ENCODE measurements around the gene MDFI.
"Not testable (repeated sequence)": the region's sequence is repeated elsewhere in the genome, so short reads cannot be mapped to it uniquely, and the experiment has no call there.

The MDFI gene

DNA sequence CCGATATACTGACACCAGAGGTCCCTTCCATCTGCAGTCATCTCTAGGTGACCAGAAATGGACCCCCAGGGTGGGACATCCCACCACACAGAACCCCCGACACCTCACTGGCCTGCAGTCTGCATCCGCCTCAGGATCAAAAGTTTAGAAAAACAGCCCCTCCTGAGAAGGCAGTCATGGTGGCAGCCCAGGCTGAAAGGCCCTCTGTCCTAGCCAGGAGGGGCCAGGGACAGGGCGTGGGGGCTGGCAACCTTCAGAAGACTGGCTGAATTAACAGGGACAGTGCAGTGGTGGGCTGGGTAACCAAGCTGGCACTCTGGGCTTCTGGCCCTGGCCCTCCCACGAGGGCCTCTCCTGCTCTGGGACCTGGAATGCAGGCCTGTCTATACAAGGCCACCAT is 34.3 kb upstream of the MDFI start:
- peak; percentile 53 for DNase-seq

DNA sequence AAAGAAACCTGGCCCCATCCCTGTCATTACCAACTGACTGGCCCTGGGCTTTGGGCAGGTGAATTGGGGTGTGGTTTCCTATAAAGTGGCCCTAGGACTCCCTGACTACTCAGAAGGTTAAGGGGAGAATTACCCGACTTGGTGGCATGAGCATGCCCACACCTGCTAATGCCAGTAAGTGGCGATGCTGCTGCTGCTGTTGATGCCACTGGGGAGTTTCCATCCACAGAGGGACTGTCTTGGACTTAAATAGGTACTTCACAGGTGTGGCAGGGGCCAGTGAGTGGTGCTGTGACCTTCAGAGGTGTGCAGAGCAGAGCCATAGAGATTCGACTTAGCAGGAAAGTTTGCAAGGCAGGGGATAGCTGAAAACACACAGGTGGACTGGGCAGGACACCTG is 32.6 kb upstream of the MDFI start:
- peak; percentile 48 for DNase-seq

- no peak for DNase-seq
Measured at GRCh38 chr6:41607036-41607435, 31.2 kb upstream of the MDFI start.

DNA sequence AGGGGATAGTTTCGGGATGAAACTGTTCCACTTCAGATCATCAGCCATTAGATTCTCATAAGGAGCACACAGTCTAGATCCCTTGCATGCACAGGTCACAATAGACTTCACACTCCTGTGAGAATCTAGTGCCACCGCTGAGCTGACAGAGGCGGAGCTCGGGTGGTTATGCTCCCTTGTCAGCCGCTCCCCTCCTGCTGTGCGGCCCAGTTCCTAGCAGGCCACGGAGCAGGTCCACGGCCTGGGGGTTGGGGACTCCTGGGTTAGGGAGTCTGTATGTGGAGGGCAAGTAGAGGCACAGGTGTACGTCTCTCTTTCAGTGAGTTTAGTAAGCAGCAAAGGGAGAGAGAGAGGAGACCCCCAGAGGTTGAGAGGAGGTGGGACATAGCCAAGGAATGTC is 30.5 kb upstream of the MDFI start:
- DNase-seq: peak; percentile 38

GRCh38 chr6:41608443-41609151 is 29.7 kb upstream of the MDFI start:
- DNase-seq: peak; percentile 41

- no peak for DNase-seq
Measured at GRCh38 chr6:41614715-41615114, 23.6 kb upstream of the MDFI start.

DNA sequence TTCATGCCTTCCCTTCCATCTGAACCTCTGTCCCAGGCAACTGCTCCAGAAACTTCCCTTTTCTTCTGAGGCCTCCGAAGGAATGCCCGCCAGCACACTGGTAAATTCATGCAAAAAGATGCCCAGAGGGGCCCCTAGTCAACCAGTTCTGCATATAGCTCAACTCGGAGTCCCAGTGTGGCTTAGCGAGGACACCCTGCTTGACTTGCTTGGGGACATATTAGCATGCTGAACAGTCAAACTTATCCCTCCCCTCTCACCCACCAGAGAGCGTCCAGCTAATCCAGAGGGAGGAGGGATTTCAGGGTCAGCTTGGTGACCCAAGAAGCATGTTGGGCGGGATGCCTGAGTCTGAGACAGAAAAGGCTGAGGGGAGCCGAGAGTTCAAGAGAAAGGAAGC is 23.0 kb upstream of the MDFI start:
- DNase-seq: no peak

DNA sequence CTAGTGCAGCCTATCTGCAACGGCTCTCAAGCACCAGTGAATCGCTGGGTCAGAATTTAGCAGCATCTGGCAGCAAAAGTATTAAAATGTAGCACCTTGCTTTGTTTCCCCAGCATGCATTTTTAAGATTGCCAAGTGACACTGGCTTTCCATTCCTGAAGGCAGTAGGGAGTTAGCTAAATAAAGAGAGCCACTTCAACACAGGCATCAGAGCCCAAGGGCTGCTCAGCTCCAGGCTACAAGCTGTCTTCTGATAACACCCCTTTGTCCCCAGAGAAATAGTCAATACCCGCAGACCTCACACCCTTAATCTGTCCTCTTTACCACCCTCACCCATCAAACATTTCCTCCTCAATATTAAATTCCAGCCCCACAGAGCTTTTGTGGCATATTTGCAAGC is 19.7 kb upstream of the MDFI start:
- no peak for DNase-seq

GRCh38 chr6:41619193-41619592 is 19.1 kb upstream of the MDFI start:
- not testable (repeated sequence) for DNase-seq

DNA sequence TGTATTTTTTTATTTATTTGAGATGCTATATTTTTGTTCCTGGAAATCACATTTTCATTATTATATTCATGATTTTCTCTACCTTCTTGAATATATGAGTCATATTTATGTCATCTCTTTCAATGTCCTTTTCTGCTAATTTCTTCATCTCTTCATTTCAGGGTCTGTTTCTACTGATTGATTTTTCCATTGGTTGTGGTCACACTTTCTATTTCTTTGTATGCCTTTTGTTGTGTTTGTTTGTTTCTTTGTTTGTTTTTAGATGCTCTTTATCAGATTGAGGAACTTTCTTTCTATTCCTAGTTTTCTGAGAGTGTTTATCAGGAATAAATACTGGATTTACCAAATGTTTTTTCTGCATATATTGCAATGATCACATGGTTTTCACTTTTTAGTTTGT is 16.9 kb upstream of the MDFI start:
- DNase-seq: no peak

- no peak for DNase-seq
Measured at GRCh38 chr6:41621802-41622201, 16.5 kb upstream of the MDFI start.

DNA sequence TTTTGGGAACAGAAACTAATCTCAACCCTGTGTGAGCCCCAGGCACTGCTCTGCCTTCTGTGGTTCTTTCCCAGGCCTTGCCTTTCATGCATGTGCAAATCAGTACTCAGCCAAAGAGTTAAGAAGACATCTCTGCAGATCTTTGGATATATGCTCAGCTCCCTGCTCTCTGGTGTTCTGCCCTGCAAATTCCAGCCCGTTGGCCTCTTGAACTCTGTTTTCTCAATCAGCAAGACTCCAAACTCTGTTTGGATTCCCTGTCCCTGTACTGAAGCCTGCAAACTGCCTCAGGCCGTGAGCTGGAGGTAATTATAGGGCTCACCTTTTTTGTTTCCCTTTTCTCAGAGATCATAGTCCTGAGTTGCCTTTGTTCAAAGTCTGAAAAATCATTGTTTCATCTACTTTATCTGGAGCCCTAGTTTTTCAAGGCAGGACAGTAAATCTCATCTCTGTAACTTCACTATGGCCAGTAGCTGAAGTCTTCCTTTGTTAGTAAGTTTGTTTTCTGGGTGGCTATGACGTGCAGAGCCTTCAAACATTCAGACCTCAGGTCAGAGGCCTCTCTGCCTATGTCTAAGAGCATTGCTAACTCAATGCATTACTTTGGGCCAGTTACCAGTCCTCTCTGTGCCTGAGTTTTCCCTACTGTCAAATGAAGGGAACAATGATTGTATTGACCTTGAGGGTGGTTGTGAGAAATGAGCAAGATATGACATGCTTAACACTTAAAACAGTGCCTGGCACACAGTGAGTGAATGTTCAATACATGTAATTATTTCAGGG is 15.9 kb upstream of the MDFI start:
- DNase-seq: no peak

- no peak for DNase-seq
Measured at GRCh38 chr6:41623330-41623729, 14.9 kb upstream of the MDFI start.

GRCh38 chr6:41624621-41625380 is 13.5 kb upstream of the MDFI start:
- no peak for DNase-seq

DNA sequence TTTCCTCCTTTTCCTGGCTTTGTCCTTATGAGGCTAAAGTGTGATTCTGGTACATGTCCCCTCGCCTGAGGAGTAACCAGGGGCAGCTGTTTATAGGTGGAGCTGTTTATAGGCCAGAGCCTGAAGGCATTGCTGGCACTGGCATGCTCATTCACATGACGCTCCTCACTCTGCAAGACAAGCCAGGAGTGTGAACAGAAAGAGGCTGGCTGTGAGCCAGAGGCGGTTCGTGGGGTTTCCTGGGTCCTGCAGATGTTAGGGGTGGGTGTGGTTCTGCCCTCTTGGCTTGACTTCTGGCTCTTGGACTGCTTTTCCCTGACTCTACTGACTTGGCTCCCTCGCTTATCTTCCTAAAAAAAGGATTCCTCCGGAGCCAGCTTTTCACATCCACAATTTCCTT is 12.8 kb upstream of the MDFI start:
- DNase-seq: no peak

- no peak for DNase-seq
Measured at GRCh38 chr6:41626022-41626421, 12.2 kb upstream of the MDFI start.

DNA sequence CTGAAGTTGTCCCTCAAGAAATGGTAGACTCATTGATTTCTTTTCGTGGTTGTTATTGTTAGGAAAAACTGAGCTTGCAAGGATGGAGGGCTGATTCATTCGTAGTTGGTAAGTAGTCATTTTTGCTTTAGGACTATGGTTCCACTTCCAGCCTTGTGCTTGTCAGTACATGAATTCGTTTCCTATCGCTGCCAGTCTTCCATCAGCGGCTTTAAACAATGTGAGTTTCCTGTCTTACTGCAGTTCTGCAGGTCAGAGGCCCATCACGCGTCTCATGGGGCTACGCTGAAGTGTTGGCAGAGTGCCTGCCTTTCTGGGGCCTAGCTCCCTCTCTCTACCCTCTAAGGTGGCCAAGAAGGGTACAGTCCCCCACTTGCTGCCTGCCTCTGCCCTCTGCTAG is 11.4 kb upstream of the MDFI start:
- DNase-seq: no peak

DNA sequence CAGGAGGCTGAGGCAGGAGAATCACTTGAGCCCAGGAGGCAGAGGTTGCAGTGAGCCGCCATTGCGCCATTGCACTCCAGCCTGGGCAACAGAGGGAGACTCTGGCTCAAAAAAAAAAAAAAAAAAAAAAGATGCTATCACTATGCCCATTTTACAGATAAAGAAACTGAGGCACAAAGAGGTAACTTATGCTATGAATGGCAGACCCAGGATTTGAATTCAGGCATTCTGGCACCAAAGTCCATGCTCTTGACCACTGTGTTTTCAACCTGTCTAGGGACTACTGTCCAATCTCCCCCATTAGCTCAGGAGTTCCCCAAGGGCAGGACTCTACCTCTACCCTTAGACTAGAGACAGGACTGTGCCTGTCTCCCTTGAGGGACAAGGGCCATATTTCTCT is 9.1 kb upstream of the MDFI start:
- DNase-seq: no peak

- DNase-seq: no peak
Measured at GRCh38 chr6:41630069-41630468, 8.2 kb upstream of the MDFI start.

DNA sequence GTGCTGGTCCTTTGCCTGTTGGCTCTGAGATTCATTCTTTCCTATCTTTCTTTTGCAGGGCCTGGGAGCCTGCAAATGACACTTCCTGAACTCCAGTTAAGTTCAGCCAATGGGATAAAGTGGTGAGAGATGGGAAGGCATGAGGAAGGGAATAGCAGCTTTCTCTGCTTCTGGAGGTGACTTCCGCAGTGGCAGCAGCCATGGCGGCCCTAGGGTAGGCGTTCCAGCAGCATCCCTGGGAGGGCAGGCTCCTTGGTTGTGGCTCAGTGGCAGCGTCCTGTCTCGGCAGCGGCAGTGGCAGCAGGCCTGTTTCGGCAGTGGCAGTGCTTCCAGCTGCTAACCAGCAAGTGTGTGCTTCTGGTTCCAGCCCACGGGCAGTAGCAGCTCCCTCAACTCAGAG is 7.3 kb upstream of the MDFI start:
- no peak for DNase-seq

DNA sequence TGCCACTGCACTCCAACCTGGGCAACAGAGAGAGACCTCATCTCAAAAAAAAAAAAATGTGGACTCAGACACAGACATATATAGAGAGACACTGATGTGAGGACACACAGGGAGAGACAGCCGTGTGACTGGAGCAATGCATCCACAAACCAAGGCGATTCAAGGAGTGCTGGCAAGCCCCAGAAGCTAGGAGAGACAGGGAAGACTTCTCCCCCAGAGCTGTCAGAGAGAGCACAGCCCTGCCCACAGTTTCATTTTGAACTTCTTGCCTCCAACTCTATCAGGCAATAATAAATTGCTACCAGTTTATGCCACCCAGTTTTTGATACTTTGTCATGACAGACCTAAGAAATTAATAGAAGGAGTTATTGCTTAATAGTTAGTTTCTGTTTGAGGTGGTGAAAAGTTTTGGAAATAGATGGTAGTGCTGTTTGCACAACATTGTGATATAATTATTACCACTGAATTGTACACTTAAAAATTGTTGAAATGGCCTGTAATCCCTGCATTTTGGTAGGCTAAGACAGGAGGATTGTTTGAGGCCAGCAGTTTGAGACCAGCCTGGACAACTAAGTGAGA is 5.1 kb upstream of the MDFI start:
- no peak for DNase-seq

DNA sequence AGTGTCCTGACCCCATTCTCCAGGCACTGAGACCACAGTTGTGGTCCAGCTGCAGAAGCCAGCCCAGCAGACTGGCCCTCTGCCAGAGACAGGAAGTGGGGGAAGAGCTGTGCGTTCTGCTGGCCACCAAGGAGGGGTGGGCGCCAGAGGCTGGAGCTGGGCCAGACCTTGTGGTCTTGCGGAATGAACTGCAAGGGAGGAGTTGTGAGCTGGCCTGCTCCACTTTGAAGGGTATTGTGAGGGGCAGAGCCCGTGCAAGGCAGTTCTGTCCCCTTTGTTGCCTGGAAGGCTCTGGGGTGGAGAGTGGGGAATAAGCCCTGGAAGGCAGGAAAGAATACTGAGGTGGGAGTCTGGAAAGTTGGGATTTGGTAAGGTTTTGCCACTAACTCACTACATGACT is 3.6 kb upstream of the MDFI start:
- no peak for DNase-seq

DNA sequence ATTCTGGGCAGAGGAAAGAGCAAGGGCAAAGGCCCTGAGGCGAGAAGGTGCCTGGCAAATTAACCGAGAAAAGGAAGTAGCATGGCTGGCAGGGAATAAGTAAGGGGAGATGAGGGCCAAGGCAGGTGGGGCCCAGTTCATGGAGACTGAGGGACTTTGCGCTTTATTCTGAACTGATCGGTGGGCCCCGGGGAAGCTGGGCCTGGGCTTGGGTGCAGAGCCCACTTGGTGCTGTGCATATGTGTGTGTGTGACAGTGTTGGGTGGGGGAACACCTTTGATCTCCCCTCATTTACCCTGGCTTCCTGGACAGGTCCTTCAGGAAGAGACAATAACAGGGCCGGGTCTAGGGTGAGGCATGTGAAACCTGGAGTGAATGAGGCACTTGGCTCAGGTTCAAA is 2.9 kb upstream of the MDFI start:
- DNase-seq: no peak

DNA sequence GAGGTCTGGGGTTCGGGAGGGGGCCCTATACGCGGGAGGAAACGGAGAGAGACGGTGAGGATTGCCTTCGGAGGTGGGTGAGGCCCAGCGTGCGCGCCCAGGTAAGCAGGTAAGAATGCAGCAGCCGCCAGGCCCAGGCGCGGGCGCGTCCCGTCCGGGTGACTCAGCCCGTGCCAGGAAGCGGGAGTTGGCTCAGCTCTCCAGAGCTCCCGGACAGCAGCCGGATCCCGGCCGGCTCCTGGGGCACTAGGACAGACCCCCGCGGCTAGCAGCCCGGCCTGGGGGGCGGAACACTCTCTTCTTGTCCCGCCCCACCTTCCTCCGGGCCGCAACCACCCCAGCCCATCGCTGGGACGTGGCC is 1.5 kb upstream of the MDFI start:
- DNase-seq: no peak
